MCF 10A (cell line): ENCODE data around the gene DCLRE1C. TPM values are rescaled to one million over a fixed set of nuclear protein-coding genes. Genes with fewer than 3 reads are reported as not detected.

ENCODE experiments used
- BruUV-seq: library from RNA; stranded (reverse); fragments of 400-500 nt; replicated peaks from 2 replicates; lab custom pipeline; 2021; lab: Mats Ljungman, UMichigan
- CTCF ChIA-PET: fragments of 300-600 bp; sonication (Branson Sonifier 250); formaldehyde crosslinking; extraction: SDS; loops from one replicate; lab custom pipeline; 2021; ENCODE audit warnings: antibody characterized with exemption, inconsistent platforms; lab: Yijun Ruan, JAX
- POLR2A ChIA-PET: fragments of 300-600, 350-650 bp; sonication (Branson Sonifier 250); formaldehyde crosslinking; extraction: SDS; loops from one replicate; lab custom pipeline; 2020; ENCODE audit warnings: antibody characterized with exemption, inconsistent platforms; lab: Yijun Ruan, JAX
- DNase-seq: peaks from one replicate; pipeline ENCODE4 v3.0.0-alpha.2; 2018; ENCODE audit not compliant: unreplicated experiment
- H3K27ac Mint-ChIP-seq: one replicate; pipeline ENCODE4 v1.8.0; 2022; ENCODE audit warnings: mild to moderate bottlenecking, low read depth, mixed read lengths; ENCODE audit not compliant: unreplicated experiment
- H3K27me3 Mint-ChIP-seq: one replicate; pipeline ENCODE4 v1.8.0; 2022; ENCODE audit warnings: mixed read lengths; ENCODE audit not compliant: insufficient read depth, unreplicated experiment
- H3K36me3 Mint-ChIP-seq: one replicate; pipeline ENCODE4 v1.8.0; 2022; ENCODE audit warnings: mild to moderate bottlenecking, moderate library complexity, mixed read lengths; ENCODE audit not compliant: insufficient read depth, unreplicated experiment
- H3K4me1 Mint-ChIP-seq: one replicate; pipeline ENCODE4 v1.8.0; 2022; ENCODE audit warnings: mixed read lengths; ENCODE audit not compliant: insufficient read depth, unreplicated experiment
- H3K4me3 Mint-ChIP-seq: one replicate; pipeline ENCODE4 v1.8.0; 2022; ENCODE audit warnings: mild to moderate bottlenecking, moderate library complexity, mixed read lengths; ENCODE audit not compliant: unreplicated experiment
- H3K9me3 Mint-ChIP-seq: one replicate; pipeline ENCODE4 v1.8.0; 2022; ENCODE audit warnings: mixed read lengths; ENCODE audit not compliant: unreplicated experiment
- intact Hi-C: fragments of 100-400 bp; cut with micrococcal nuclease; formaldehyde crosslinking; loops from 2 replicates; pipeline ENCODE4 v1.14.1; 2022
- total RNA-seq: library from RNA; stranded (reverse); gene quantifications from 2 replicates; pipeline ENCODE4 v1.2.3, GENCODE V29; 2022
- TF ChIP-seq, protein P1 (sequence below): fragments of 200-600 bp; IDR thresholded peaks from one replicate; pipeline ENCODE4 v1.8.0; 2022; ENCODE audit warnings: antibody characterized with exemption, mild to moderate bottlenecking; ENCODE audit not compliant: unreplicated experiment

Gene DCLRE1C
- total RNA-seq, 1 experiment from 2014 or later: 10.3 TPM

DNA sequence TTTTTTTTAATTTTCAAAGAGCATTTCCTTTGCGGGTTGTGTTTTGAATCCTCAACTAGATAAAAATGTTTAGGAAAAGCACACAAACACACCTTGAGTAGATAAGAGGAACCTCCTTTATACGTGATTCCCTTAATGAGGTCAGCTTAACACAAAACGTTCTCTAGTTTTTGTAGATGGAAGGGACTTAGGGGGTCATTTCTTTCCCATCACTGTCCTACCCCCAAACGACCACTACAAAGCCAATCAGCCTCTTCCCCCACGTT lies 74.0 kb downstream of the DCLRE1C start:
- BruUV-seq: TSS peak; percentile 45
- ChIA-PET POLR2A (interaction anchor here (0.6 to 7.3 kb wide), 12 partner anchors 11 to 231 kb away, joined by 3 to 90 read pairs (median 5); partner anchors contain the start of genes CDNF, DCLRE1C, HSPA14 and MEIG1), CTCF (interaction anchor here (0.7 to 2.0 kb wide), 3 partner anchors 9 to 226 kb away, joined by 3 to 5 read pairs (median 4); no protein-coding TSS in a partner anchor)
- TF ChIP-seq, protein P1, sequence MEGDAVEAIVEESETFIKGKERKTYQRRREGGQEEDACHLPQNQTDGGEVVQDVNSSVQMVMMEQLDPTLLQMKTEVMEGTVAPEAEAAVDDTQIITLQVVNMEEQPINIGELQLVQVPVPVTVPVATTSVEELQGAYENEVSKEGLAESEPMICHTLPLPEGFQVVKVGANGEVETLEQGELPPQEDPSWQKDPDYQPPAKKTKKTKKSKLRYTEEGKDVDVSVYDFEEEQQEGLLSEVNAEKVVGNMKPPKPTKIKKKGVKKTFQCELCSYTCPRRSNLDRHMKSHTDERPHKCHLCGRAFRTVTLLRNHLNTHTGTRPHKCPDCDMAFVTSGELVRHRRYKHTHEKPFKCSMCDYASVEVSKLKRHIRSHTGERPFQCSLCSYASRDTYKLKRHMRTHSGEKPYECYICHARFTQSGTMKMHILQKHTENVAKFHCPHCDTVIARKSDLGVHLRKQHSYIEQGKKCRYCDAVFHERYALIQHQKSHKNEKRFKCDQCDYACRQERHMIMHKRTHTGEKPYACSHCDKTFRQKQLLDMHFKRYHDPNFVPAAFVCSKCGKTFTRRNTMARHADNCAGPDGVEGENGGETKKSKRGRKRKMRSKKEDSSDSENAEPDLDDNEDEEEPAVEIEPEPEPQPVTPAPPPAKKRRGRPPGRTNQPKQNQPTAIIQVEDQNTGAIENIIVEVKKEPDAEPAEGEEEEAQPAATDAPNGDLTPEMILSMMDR: no peak
- peak overlapping the region; percentile 79 for H3K4me3 Mint-ChIP-seq
- peaks cover 27% of the 10 kb centered on the region for H3K4me1 Mint-ChIP-seq
- H3K9me3 Mint-ChIP-seq: no peaks in the 10 kb centered on the region
- intact Hi-C loops: loop anchor here (2.0 to 10.0 kb wide), 3 partner anchors 65 to 285 kb away; partner anchors contain the start of gene NMT2
- H3K36me3 Mint-ChIP-seq: peaks cover 12% of the 10 kb centered on the region
- no peak for DNase-seq
- H3K27ac Mint-ChIP-seq: peak overlapping the region; percentile 82
- H3K27me3 Mint-ChIP-seq: no peaks in the 10 kb centered on the region

DNA sequence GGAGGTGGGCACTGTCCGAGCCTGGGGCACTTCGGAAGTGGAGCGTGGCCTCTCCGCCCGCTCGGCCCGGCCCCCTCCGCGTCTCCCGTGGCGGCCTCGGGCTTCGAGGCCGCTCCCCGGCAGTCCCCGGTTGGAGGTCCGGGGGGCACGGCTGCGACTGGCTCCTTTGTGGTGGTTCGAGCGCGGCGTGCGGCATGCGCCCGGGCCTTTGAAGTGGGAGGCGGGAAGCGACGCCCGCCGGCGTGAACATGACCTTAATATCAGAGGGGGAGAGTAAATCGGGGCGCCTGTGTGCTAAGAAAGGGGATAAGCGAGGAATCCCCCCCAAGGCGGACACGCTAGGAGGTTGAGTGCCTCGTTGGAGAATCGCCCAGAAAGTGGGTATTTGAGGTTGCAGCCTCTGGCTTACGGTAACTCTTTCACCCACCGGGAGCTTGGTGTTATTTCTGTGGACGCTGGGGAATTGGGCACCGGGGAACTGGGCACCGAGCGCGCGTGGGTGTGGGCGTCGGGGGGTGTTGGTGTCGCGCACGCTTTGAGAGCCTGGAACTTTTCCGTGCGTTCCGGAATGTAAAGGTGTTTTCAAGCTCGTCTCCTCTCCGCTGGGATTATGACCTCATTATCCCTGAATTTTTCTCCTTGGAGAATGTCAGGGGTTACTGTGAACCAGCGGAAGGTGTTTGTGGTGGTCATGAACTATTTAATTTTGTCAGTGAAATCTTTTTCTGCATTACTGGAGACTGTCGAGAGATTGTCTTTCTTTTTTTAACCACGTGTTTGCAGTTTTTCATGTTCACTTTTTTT lies 74.6 kb downstream of the DCLRE1C start:
- H3K9me3 Mint-ChIP-seq: no peaks in the 10 kb centered on the region
- H3K36me3 Mint-ChIP-seq: peaks cover 12% of the 10 kb centered on the region
- no TSS peak for BruUV-seq
- TF ChIP-seq, protein P1: no peak
- H3K27ac Mint-ChIP-seq: peak overlapping the region; percentile 82
- peaks cover 27% of the 10 kb centered on the region for H3K4me1 Mint-ChIP-seq
- ChIA-PET CTCF (interaction anchor here (0.7 to 2.0 kb wide), 6 partner anchors 8 to 227 kb away, joined by 3 to 12 read pairs (median 4); partner anchors contain the start of gene MEIG1), POLR2A (interaction anchor here (0.6 to 7.3 kb wide), 27 partner anchors 10 to 1002 kb away, joined by 3 to 90 read pairs (median 4); partner anchors contain the start of genes CDNF, DCLRE1C, HSPA14 and MEIG1)
- DNase-seq: peak; percentile 29
- peak overlapping the region; percentile 79 for H3K4me3 Mint-ChIP-seq
- intact Hi-C loops: loop anchor here (2.0 to 10.0 kb wide), 3 partner anchors 65 to 285 kb away; partner anchors contain the start of gene NMT2
- H3K27me3 Mint-ChIP-seq: no peaks in the 10 kb centered on the region

DNA sequence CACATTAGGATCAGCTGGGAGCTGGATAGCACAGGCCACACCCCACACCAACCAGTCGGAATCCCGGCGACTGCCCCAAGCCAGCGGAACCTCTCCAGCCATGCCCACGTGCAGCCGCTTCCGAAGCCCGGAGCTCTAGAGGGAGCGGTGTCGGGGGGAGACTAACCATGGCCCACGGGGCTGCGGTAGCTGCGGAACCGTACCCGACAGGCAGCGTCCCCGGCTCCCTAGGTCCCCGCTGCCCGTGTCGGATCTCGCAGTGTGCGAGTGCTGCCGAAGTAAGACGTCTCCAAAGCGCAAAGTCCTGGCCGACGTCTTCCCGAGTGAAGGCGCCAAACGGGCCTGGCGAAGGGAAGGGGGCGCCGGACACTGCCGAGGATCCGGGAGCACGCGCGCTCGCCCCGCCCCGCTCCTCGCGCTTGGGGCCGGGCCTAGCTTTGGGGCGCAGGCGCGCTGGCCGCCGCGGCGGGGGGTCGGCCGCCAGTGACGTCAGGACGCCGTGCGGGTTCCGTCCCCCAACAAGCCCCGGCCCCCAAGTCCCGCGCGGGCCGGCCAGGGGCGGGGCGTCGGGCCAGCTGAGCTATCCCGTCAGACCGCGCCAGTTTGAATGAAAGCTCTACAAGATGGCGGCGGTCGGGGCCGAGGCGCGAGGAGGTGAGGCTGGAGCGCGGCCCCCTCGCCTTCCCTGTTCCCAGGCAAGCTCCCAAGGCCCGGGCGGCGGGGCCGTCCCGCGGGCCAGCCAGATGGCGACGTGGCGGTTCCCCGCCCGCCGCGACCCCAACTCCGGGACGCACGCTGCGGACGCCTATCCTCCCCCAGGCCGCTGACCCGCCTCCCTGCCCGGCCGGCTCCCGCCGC lies 75.4 kb downstream of the DCLRE1C start, which contains the start of gene SUV39H2:
TSS of gene SUV39H2 (plus strand) at position 601 of the 858 bp plus-strand sequence. CDS start at position 624, 23 bp downstream.
- Mint-ChIP-seq H3K4me1 (peaks cover 27% of the 10 kb centered on the region), H3K36me3 (peaks cover 7% of the 10 kb centered on the region), H3K27ac (peak within 1 kb of the TSS; percentile 82), H3K27me3 (no peaks in the 10 kb centered on the region), H3K4me3 (peak within 1 kb of the TSS; percentile 79), H3K9me3 (no peaks in the 10 kb centered on the region)
- peak; percentile 95 for DNase-seq
- TF ChIP-seq, protein P1: no peak
- CTCF ChIA-PET: interaction anchor here (0.6 to 2.0 kb wide), 9 partner anchors 12 to 380 kb away, joined by 3 to 12 read pairs (median 3); partner anchors contain the start of gene MEIG1
- BruUV-seq: no TSS peak
- POLR2A ChIA-PET: interaction anchor here (0.6 to 7.3 kb wide), 27 partner anchors 9 to 400 kb away, joined by 3 to 90 read pairs (median 5); partner anchors contain the start of genes CDNF, DCLRE1C, HSPA14 and MEIG1
- intact Hi-C loops: loop anchor here (1.0 to 10.0 kb wide), 4 partner anchors 40 to 286 kb away; partner anchors contain the start of genes CDNF, HSPA14, MSANTD7 and NMT2
